Fibroblast of pulmonary artery (primary cell): ENCODE results near the gene TUBG2.
A peak's percentile ranks its signal among the peaks of the same experiment; 100 is the strongest.
"Not testable (repeated sequence)": the region's sequence is repeated elsewhere in the genome, so short reads cannot be mapped to it uniquely, and the experiment has no call there.

Source experiments
- DNase-seq: peaks from one replicate; pipeline ENCODE4 v3.0.0-alpha.2; 2010; ENCODE audit warnings: low read depth
- H3K4me3 ChIP-seq: replicated peaks from 2 replicates; pipeline ENCODE4 v1.5.1; 2011; ENCODE audit warnings: low read depth, mild to moderate bottlenecking, control low read depth, low read length, moderate library complexity
- CTCF ChIP-seq: IDR thresholded peaks from 2 replicates; pipeline ENCODE4 v1.5.1; 2011; ENCODE audit warnings: mild to moderate bottlenecking, control low read depth, low read length, inconsistent platforms; ENCODE audit errors: missing control alignments

Gene TUBG2

GRCh38 chr17:42659079-42659931 is at the start of gene TUBG2:
Gene TUBG2, plus strand, starts transcription at chr17:42659284. Its CDS starts 220 bp downstream, at chr17:42659504.
- TF ChIP-seq CTCF = no peak
- peak within 1 kb of the TSS; percentile 75 for H3K4me3 ChIP-seq
- peak; percentile 92 for DNase-seq

- DNase-seq = not testable (repeated sequence)
- peak overlapping the region; percentile 99 for H3K4me3 ChIP-seq
These were observed 49.0 kb upstream of the TUBG2 start for GRCh38 chr17:42609814-42610801.

GRCh38 chr17:42612013-42612412 is 47.1 kb upstream of the TUBG2 start:
- no peak for TF ChIP-seq CTCF
- DNase-seq = no peak
- H3K4me3 ChIP-seq = no peak overlapping the region

GRCh38 chr17:42613699-42614295 is 45.3 kb upstream of the TUBG2 start:
- TF ChIP-seq CTCF = no peak
- H3K4me3 ChIP-seq = no peak overlapping the region
- no peak for DNase-seq

GRCh38 chr17:42617956-42618431 is 41.1 kb upstream of the TUBG2 start:
- H3K4me3 ChIP-seq = no peak overlapping the region
- DNase-seq = no peak
- TF ChIP-seq CTCF = no peak

GRCh38 chr17:42618442-42619150 is 40.5 kb upstream of the TUBG2 start:
- no peak overlapping the region for H3K4me3 ChIP-seq
- no peak for TF ChIP-seq CTCF
- DNase-seq = no peak

- DNase-seq, H3K4me3 ChIP-seq: not testable (repeated sequence)
These were observed 37.1 kb upstream of the TUBG2 start for GRCh38 chr17:42621987-42622386.
